Activated T-helper 17 cell treated with anti-CD3 and anti-CD28 coated beads, Interleukin-2, amount 50 U/mL, for 72 hours (primary cell): ENCODE data around the gene APCDD1. TPM values are rescaled to one million over a fixed set of nuclear protein-coding genes. Genes with fewer than 3 reads are reported as not detected.
A peak's percentile ranks its signal among the peaks of the same experiment; 100 is the strongest.

Experiments
- ATAC-seq: fragments of 150-1000 bp; cut with Tn5 transposase; replicated peaks from 2 replicates; pipeline ENCODE4 v1.10.0; 2021; ENCODE audit warnings: mild to moderate bottlenecking, moderate library complexity
- H3K27ac Mint-ChIP-seq: one replicate; pipeline ENCODE4 v1.8.0; 2022; ENCODE audit warnings: mixed read lengths
- H3K27me3 Mint-ChIP-seq: one replicate; pipeline ENCODE4 v1.8.0; 2022; ENCODE audit warnings: mixed read lengths
- H3K36me3 Mint-ChIP-seq: one replicate; pipeline ENCODE4 v1.8.0; 2022; ENCODE audit warnings: low read depth, mild to moderate bottlenecking, mixed read lengths
- H3K4me1 Mint-ChIP-seq: one replicate; pipeline ENCODE4 v1.8.0; 2022; ENCODE audit warnings: mixed read lengths
- H3K4me3 Mint-ChIP-seq: one replicate; pipeline ENCODE4 v1.8.0; 2022; ENCODE audit warnings: mild to moderate bottlenecking, mixed read lengths
- H3K9me3 Mint-ChIP-seq: one replicate; pipeline ENCODE4 v1.8.0; 2022; ENCODE audit warnings: mixed read lengths
- total RNA-seq, 2 donors: library from RNA; stranded (reverse); gene quantifications; one replicate each; pipeline ENCODE4 v1.2.3, GENCODE V29; 2022

APCDD1 gene
- not detected for total RNA-seq

- ATAC-seq: no peak
- H3K9me3 Mint-ChIP-seq: no peaks in the 10 kb centered on the region
- H3K4me1 Mint-ChIP-seq: peaks cover 5% of the 10 kb centered on the region
- H3K27me3 Mint-ChIP-seq: peaks cover 70% of the 10 kb centered on the region
- no peaks in the 10 kb centered on the region for H3K36me3 Mint-ChIP-seq
- peak within 1 kb of the TSS; percentile 28 for H3K4me3 Mint-ChIP-seq
- H3K27ac Mint-ChIP-seq: no peak within 1 kb of the TSS
These were observed at the start of gene APCDD1 for GRCh38 chr18:10453806-10454680. Gene APCDD1 (plus strand): TSS chr18:10454635. CDS start chr18:10454982, 347 bp downstream.

GRCh38 chr18:10405014-10405493, 49.4 kb upstream of the APCDD1 start:
- no peak for ATAC-seq
- no peaks in the 10 kb centered on the region for H3K36me3 Mint-ChIP-seq
- no peaks in the 10 kb centered on the region for H3K9me3 Mint-ChIP-seq
- H3K4me1 Mint-ChIP-seq: no peaks in the 10 kb centered on the region
- H3K27me3 Mint-ChIP-seq: peaks cover 9% of the 10 kb centered on the region
- H3K27ac Mint-ChIP-seq: no peak overlapping the region
- H3K4me3 Mint-ChIP-seq: no peak overlapping the region

- H3K27ac Mint-ChIP-seq: no peak overlapping the region
- ATAC-seq: no peak
- H3K4me3 Mint-ChIP-seq: no peak overlapping the region
- no peaks in the 10 kb centered on the region for H3K9me3 Mint-ChIP-seq
- peaks cover 7% of the 10 kb centered on the region for H3K27me3 Mint-ChIP-seq
- H3K36me3 Mint-ChIP-seq: no peaks in the 10 kb centered on the region
- H3K4me1 Mint-ChIP-seq: no peaks in the 10 kb centered on the region
These were observed 48.4 kb upstream of the APCDD1 start for GRCh38 chr18:10405816-10406663.

GRCh38 chr18:10408131-10408530, 46.3 kb upstream of the APCDD1 start:
- Mint-ChIP-seq H3K36me3 (no peaks in the 10 kb centered on the region), H3K9me3 (no peaks in the 10 kb centered on the region), H3K4me3 (no peak overlapping the region), H3K4me1 (no peaks in the 10 kb centered on the region), H3K27ac (no peak overlapping the region), H3K27me3 (peaks cover 8% of the 10 kb centered on the region)
- ATAC-seq: no peak

GRCh38 chr18:10409041-10409440, 45.4 kb upstream of the APCDD1 start:
- H3K27me3 Mint-ChIP-seq: peaks cover 8% of the 10 kb centered on the region
- H3K36me3 Mint-ChIP-seq: no peaks in the 10 kb centered on the region
- no peaks in the 10 kb centered on the region for H3K9me3 Mint-ChIP-seq
- no peaks in the 10 kb centered on the region for H3K4me1 Mint-ChIP-seq
- ATAC-seq: no peak
- no peak overlapping the region for H3K4me3 Mint-ChIP-seq
- H3K27ac Mint-ChIP-seq: no peak overlapping the region

- H3K4me3 Mint-ChIP-seq: no peak overlapping the region
- H3K27me3 Mint-ChIP-seq: peaks cover 18% of the 10 kb centered on the region
- ATAC-seq: peak; percentile 16
- H3K27ac Mint-ChIP-seq: no peak overlapping the region
- H3K4me1 Mint-ChIP-seq: no peaks in the 10 kb centered on the region
- no peaks in the 10 kb centered on the region for H3K9me3 Mint-ChIP-seq
- H3K36me3 Mint-ChIP-seq: no peaks in the 10 kb centered on the region
These were observed 43.7 kb upstream of the APCDD1 start for GRCh38 chr18:10410472-10411308.

GRCh38 chr18:10412933-10413332, 41.5 kb upstream of the APCDD1 start:
- Mint-ChIP-seq H3K4me3 (no peak overlapping the region), H3K9me3 (no peaks in the 10 kb centered on the region), H3K27me3 (peaks cover 18% of the 10 kb centered on the region), H3K36me3 (no peaks in the 10 kb centered on the region), H3K27ac (no peak overlapping the region), H3K4me1 (no peaks in the 10 kb centered on the region)
- ATAC-seq: no peak

GRCh38 chr18:10413722-10414121, 40.7 kb upstream of the APCDD1 start:
- Mint-ChIP-seq H3K4me3 (no peak overlapping the region), H3K27ac (no peak overlapping the region), H3K36me3 (no peaks in the 10 kb centered on the region), H3K27me3 (peaks cover 18% of the 10 kb centered on the region), H3K9me3 (no peaks in the 10 kb centered on the region), H3K4me1 (no peaks in the 10 kb centered on the region)
- no peak for ATAC-seq

- no peak for ATAC-seq
- Mint-ChIP-seq H3K4me1 (no peaks in the 10 kb centered on the region), H3K4me3 (no peak overlapping the region), H3K27me3 (peaks cover 18% of the 10 kb centered on the region), H3K9me3 (no peaks in the 10 kb centered on the region), H3K36me3 (no peaks in the 10 kb centered on the region), H3K27ac (no peak overlapping the region)
These were observed 40.1 kb upstream of the APCDD1 start for GRCh38 chr18:10414293-10414842.

GRCh38 chr18:10416065-10416464, 38.4 kb upstream of the APCDD1 start:
- no peak overlapping the region for H3K27ac Mint-ChIP-seq
- peaks cover 5% of the 10 kb centered on the region for H3K9me3 Mint-ChIP-seq
- no peak overlapping the region for H3K4me3 Mint-ChIP-seq
- H3K36me3 Mint-ChIP-seq: no peaks in the 10 kb centered on the region
- H3K4me1 Mint-ChIP-seq: no peaks in the 10 kb centered on the region
- peaks cover 16% of the 10 kb centered on the region for H3K27me3 Mint-ChIP-seq
- ATAC-seq: no peak

- no peaks in the 10 kb centered on the region for H3K4me1 Mint-ChIP-seq
- H3K27ac Mint-ChIP-seq: no peak overlapping the region
- H3K9me3 Mint-ChIP-seq: peaks cover 5% of the 10 kb centered on the region
- no peaks in the 10 kb centered on the region for H3K36me3 Mint-ChIP-seq
- H3K4me3 Mint-ChIP-seq: no peak overlapping the region
- peaks cover 10% of the 10 kb centered on the region for H3K27me3 Mint-ChIP-seq
- no peak for ATAC-seq
These were observed 37.2 kb upstream of the APCDD1 start for GRCh38 chr18:10417191-10417590.

GRCh38 chr18:10417664-10418063, 36.8 kb upstream of the APCDD1 start:
- H3K4me1 Mint-ChIP-seq: no peaks in the 10 kb centered on the region
- peaks cover 10% of the 10 kb centered on the region for H3K27me3 Mint-ChIP-seq
- no peak overlapping the region for H3K27ac Mint-ChIP-seq
- no peak overlapping the region for H3K4me3 Mint-ChIP-seq
- H3K36me3 Mint-ChIP-seq: no peaks in the 10 kb centered on the region
- ATAC-seq: no peak
- peaks cover 5% of the 10 kb centered on the region for H3K9me3 Mint-ChIP-seq

- Mint-ChIP-seq H3K27me3 (peaks cover 13% of the 10 kb centered on the region), H3K9me3 (peaks cover 5% of the 10 kb centered on the region), H3K27ac (no peak overlapping the region), H3K4me1 (no peaks in the 10 kb centered on the region), H3K4me3 (no peak overlapping the region), H3K36me3 (no peaks in the 10 kb centered on the region)
- ATAC-seq: no peak
These were observed 35.6 kb upstream of the APCDD1 start for GRCh38 chr18:10418836-10419235.
